Effector memory CD8-positive, alpha-beta T cell (primary cell): ENCODE results near the gene KIF5C.

ENCODE experiments used
- ATAC-seq: fragments of 150-1000 bp; cut with Tn5 transposase; replicated peaks from 2 replicates; pipeline ENCODE4 v1.10.0; 2021; ENCODE audit warnings: mild to moderate bottlenecking, moderate library complexity
- DNase-seq, 3 experiments: peaks; one replicate each; pipeline ENCODE4 v3.0.0; 2021
- H3K27ac Mint-ChIP-seq, 2 donors: one replicate each; pipeline ENCODE4 v1.8.0; 2022; ENCODE audit warnings: mild to moderate bottlenecking in 2 of 2, mixed read lengths in 2 of 2, moderate library complexity in 2 of 2
- H3K27me3 Mint-ChIP-seq, 2 donors: one replicate each; pipeline ENCODE4 v1.8.0; 2022; ENCODE audit warnings: mixed read lengths in 2 of 2
- H3K36me3 Mint-ChIP-seq: one replicate; pipeline ENCODE4 v1.8.0; 2022; ENCODE audit warnings: mild to moderate bottlenecking, moderate library complexity, mixed read lengths; ENCODE audit not compliant: insufficient read depth
- H3K4me1 Mint-ChIP-seq, 2 donors: one replicate each; pipeline ENCODE4 v1.8.0; 2022; ENCODE audit warnings: low read depth in 2 of 2, mixed read lengths in 2 of 2
- H3K4me3 Mint-ChIP-seq, 2 donors: one replicate each; pipeline ENCODE4 v1.8.0; 2022; ENCODE audit warnings: mild to moderate bottlenecking in 2 of 2, mixed read lengths in 2 of 2, moderate library complexity in 2 of 2
- H3K9me3 Mint-ChIP-seq, 2 donors: one replicate each; pipeline ENCODE4 v1.8.0; 2022; ENCODE audit warnings: mixed read lengths in 2 of 2

KIF5C gene

DNA sequence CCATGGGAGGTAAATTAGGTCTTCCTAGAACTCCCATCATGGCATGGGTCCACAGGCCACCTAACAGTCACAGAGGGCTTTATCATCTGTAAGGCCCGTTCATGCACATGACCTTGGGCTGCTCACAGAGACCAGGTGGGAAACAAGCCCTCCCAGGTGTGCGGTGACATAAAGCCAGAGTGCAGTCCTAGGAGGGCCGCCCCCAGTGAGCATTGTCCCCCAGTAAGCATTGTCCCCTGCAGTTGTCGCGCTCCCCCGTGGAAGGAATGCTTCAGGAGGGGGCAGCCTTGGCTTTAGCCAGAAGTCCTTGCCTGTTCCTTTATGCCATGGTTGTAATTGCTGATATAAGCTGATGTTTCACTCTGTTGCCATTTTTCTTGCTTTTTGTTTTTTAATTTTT is 121.8 kb downstream of the KIF5C start:
- peaks cover 16% of the 10 kb centered on the region for H3K36me3 Mint-ChIP-seq
- ATAC-seq, result no peak
- no peak overlapping the region for H3K27ac Mint-ChIP-seq
- H3K27me3 Mint-ChIP-seq, result peaks cover 0 to 21% of the 10 kb centered on the region in 2 donors
- H3K4me3 Mint-ChIP-seq, result no peak overlapping the region
- no peak for DNase-seq
- H3K4me1 Mint-ChIP-seq, result no peaks in the 10 kb centered on the region
- no peaks in the 10 kb centered on the region for H3K9me3 Mint-ChIP-seq

DNA sequence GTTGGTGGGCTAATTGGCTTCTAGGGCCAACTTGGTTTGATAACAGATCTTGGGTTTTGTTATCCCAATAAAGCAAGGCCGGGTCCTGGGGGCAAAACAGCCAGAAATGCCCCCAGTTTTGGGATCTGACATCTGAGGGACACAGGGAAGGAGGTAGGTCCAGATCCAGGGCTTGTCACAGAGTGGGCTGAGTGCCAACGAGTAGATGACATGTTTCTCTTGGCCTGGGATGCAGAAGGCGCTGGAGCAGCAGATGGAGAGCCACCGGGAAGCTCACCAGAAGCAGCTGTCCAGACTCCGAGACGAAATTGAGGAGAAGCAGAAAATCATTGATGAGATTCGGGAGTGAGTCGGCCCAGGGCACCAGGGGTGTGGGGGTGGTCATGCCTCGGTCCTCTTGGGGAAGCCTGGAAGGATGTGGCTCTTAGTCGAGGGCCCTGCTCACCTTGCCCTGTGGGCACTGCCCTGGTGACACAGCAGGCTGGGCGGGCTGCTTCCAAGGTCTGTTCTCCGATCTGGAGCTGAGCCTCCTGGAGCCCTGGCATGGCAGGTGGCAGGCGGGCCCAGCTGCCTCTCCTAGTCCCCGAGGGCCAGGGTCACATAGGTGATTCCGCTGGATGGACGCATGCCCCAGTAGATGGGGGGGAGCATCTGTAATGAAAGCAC is 123.3 kb downstream of the KIF5C start:
- Mint-ChIP-seq H3K4me3 (no peak overlapping the region), H3K27me3 (peaks cover 0 to 26% of the 10 kb centered on the region in 2 donors), H3K27ac (no peak overlapping the region), H3K4me1 (no peaks in the 10 kb centered on the region), H3K9me3 (no peaks in the 10 kb centered on the region), H3K36me3 (peaks cover 22% of the 10 kb centered on the region)
- DNase-seq, result no peak
- no peak for ATAC-seq

DNA sequence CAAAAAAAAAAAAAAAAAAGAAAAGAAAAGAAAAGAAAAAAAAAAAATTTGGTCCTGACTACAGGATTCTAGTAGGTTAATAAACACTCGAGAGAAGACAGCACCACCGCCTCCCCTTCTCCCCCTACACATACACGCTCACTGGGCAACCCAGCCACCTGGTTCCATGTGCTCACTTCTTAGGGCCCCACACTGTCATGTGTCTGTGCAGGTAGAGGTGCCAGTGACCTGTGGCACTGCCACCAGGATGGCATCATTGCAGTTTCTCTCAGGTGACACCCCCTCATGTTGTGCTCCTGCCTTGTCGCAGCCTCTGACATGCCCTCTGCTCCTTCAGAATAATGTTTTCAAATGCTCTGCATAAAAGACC is 123.8 kb downstream of the KIF5C start:
- Mint-ChIP-seq H3K4me3 (no peak overlapping the region), H3K9me3 (no peaks in the 10 kb centered on the region), H3K36me3 (peaks cover 23% of the 10 kb centered on the region), H3K27me3 (peaks cover 0 to 21% of the 10 kb centered on the region in 2 donors), H3K27ac (no peak overlapping the region), H3K4me1 (no peaks in the 10 kb centered on the region)
- DNase-seq (no peak), ATAC-seq (no peak)

DNA sequence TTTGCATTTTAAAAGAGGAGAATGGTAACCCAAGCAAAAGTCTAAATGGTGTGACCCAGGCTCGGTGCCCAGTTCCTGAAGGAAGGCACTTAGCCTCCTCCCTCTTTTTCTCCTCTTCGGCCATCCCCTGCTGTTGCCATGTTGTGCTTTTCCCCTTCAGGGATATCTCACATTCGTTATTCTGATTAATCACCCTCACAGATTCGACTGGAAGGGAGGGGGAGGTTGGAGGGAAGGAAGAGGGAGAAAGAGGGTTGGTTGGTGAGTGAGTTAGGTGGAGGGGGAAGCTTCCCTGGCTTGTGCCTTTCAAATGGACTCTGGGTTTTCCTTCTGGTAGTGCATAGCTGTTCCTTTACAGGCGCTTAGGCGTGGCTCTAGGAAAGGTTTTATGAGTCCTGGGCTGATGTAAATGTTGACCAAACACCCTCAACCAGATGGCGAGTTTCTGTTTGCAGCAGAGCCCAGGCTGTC is 124.5 kb downstream of the KIF5C start:
- ATAC-seq (no peak), DNase-seq (no peak)
- Mint-ChIP-seq H3K4me1 (no peaks in the 10 kb centered on the region), H3K27me3 (peaks cover 0 to 18% of the 10 kb centered on the region in 2 donors), H3K36me3 (peaks cover 27% of the 10 kb centered on the region), H3K4me3 (no peak overlapping the region), H3K9me3 (no peaks in the 10 kb centered on the region), H3K27ac (no peak overlapping the region)

DNA sequence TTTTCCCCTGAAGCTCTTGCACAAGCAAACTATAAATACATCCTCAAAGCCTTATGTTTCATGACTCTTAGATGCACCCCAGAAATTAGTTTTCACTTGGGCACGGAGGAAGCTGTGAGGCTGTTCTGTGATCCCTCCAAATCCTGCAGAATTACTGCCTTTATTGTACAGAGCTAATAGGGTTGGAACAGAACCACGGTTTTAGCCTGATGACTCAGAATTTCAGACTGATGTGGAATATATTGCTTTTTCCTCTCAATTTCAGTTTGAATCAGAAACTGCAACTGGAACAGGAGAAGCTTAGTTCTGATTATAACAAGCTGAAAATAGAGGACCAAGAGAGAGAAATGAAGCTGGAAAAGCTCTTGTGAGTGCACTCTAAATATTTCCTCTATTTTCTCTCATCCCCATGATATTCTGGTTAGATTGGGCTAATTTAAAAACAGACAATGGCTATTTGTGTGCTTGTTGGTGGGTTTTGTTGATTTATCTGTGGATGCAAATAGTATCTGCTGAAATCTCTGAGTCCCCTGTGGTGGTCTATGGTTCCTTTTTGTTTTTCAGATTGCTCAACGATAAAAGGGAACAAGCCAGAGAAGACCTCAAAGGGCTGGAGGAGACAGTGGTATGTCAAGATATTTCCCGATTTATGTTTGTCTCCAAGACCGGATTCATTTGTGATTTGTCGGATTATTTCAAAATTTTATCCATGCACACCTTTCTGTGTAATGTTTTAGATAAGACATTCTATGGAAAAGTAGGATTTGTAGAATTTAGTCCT is 125.3 kb downstream of the KIF5C start:
- H3K4me3 Mint-ChIP-seq, result no peak overlapping the region
- H3K4me1 Mint-ChIP-seq, result no peaks in the 10 kb centered on the region
- DNase-seq (no peak), ATAC-seq (no peak)
- no peak overlapping the region for H3K27ac Mint-ChIP-seq
- peaks cover 0 to 13% of the 10 kb centered on the region in 2 donors for H3K27me3 Mint-ChIP-seq
- H3K9me3 Mint-ChIP-seq, result no peaks in the 10 kb centered on the region
- H3K36me3 Mint-ChIP-seq, result peaks cover 24% of the 10 kb centered on the region

DNA sequence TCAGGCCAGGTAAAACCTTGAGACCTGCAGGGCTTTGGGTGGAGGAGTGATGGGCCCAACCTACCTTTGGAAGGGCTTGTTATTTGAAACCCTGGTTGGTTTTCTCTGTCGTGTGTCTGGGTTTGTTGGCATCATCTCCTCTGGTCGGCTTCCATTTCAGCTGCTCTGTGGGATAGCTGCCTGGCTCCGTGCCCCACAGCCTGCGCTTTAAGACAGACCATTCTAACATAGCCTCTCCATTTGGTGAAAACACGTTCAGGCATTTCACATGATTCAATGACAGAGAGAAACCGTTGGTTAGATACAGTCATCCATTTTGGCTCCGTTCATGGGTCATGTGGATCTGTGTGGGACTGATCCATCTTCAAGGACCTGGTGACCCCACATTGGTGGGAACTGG is 126.5 kb downstream of the KIF5C start:
- no peak for DNase-seq
- Mint-ChIP-seq H3K27ac (no peak overlapping the region), H3K27me3 (peaks cover 0 to 12% of the 10 kb centered on the region in 2 donors), H3K9me3 (no peaks in the 10 kb centered on the region), H3K4me1 (no peaks in the 10 kb centered on the region), H3K4me3 (no peak overlapping the region), H3K36me3 (peaks cover 24% of the 10 kb centered on the region)
- no peak for ATAC-seq

DNA sequence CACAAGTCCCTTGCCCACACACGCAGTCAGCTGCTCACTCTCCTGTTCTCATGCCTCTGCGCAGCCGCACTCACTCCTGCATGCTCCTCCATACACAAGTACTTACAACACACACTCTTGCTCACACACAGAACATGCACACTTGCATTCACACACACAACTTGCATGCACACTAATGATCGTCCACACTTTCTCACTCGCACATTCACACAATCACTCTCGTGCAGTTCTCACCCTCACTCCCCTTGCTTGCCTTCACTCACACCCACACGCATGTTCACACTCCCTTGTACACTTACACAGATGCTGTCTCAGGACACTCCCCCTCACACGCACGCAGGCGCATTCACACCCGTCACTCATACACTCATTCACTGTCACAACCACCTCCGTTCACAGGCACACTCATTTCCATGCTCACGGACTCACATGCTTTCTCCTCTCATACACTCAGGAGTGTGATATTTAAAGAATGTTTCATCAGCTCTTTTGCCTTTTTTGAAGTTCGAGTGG is 127.4 kb downstream of the KIF5C start:
- no peak overlapping the region for H3K27ac Mint-ChIP-seq
- H3K27me3 Mint-ChIP-seq, result peaks cover 0 to 12% of the 10 kb centered on the region in 2 donors
- ATAC-seq, result no peak
- no peaks in the 10 kb centered on the region for H3K4me1 Mint-ChIP-seq
- no peak for DNase-seq
- no peak overlapping the region for H3K4me3 Mint-ChIP-seq
- no peaks in the 10 kb centered on the region for H3K9me3 Mint-ChIP-seq
- peaks cover 24% of the 10 kb centered on the region for H3K36me3 Mint-ChIP-seq

DNA sequence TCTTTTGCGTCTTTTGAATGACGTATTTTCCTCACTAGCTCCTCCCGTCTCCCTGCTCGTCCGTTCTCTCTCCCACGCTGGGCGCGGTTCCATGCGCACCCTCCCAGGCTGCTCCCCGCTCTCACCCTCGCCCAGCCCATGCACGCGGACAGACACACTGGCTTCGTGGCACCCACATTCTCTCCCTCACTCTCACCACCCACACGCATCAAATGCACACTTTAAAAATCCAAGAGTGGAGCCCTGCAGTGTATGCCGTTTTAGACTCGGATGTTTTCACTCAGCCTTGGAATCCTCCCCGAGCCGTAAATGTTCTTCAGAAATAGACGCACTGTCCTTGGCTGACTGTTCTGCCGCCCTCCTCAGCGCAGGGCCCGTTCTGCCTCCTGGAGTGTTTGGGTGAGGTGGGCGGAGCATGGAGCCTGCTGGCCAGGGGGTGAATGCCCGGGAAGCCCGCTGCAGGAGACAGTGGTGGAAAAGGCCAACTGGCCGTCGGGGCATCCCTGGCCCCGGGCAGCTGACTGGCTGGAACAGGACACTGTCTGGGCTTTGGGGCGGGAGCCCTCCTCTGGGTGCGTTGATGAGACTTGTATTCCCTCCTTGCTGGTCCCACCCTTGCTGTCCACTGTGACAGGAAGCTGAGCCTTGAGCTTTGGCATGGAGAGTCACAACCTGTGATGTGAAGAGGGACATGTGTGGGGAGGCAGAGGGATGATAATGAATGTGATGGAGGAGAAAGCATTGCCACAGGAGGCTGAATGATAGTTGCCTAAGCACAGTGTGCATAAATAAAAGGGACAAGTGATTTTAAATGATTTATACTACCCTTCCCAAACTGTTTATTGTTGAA is 128.1 kb downstream of the KIF5C start:
- Mint-ChIP-seq H3K9me3 (no peaks in the 10 kb centered on the region), H3K4me3 (no peak overlapping the region), H3K27ac (no peak overlapping the region), H3K4me1 (no peaks in the 10 kb centered on the region), H3K36me3 (peaks cover 22% of the 10 kb centered on the region), H3K27me3 (peaks cover 0 to 6% of the 10 kb centered on the region in 2 donors)
- DNase-seq, result no peak
- ATAC-seq, result no peak

DNA sequence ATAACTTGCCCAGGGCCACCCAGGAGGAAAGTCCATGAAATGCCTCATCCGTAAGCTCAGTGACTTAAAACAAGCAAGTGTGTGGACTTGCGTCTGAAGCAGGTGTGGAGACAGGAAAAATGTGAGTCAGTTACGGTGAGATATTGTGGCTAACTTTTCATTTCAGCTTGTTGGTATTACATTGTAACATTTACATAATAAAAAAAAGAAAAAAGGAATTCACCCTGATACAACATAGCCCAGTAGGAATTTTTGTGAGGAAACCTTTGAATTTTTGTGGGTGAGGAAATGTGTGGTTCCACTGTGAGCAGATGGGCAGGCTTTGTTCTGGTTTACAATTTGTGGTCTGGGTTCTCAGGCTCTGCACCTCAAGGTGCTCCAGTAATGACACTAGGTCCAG is 129.8 kb downstream of the KIF5C start:
- ATAC-seq (no peak), DNase-seq (no peak)
- no peaks in the 10 kb centered on the region for H3K9me3 Mint-ChIP-seq
- H3K4me3 Mint-ChIP-seq, result no peak overlapping the region
- H3K4me1 Mint-ChIP-seq, result no peaks in the 10 kb centered on the region
- H3K36me3 Mint-ChIP-seq, result peaks cover 17% of the 10 kb centered on the region
- H3K27me3 Mint-ChIP-seq, result peaks cover 0 to 5% of the 10 kb centered on the region in 2 donors
- no peak overlapping the region for H3K27ac Mint-ChIP-seq

DNA sequence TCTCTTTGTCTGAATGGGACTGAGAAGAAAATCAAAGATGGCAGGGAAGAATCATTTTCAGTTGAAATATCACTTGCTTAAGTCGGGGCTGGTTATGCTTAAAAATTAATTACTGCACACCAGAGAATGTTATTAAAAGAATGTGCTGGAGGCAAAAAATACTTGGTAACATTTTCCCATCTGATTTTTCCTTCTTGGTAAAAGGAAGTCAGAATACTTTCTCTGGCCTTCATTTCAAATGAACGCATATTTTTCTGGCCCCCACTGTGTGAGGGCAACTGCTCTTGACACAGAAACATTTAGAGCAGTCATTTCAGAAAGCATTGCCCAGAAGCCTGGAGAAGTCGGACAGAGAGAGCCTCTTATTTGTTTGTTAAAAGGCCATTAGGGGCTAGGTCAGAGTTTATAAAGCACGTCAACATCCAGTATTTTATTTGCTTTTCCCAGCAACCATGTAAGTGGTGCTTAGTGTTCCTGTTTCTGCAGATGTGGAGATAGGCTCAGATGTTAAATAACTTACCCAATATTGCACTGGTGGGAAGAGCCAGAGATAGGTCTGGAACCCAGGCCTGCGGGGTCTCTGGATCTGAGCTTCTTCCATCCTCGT is 130.5 kb downstream of the KIF5C start:
- peaks cover 0 to 5% of the 10 kb centered on the region in 2 donors for H3K27me3 Mint-ChIP-seq
- H3K27ac Mint-ChIP-seq, result no peak overlapping the region
- H3K4me3 Mint-ChIP-seq, result no peak overlapping the region
- no peaks in the 10 kb centered on the region for H3K4me1 Mint-ChIP-seq
- H3K9me3 Mint-ChIP-seq, result no peaks in the 10 kb centered on the region
- no peak for DNase-seq
- no peak for ATAC-seq
- H3K36me3 Mint-ChIP-seq, result peaks cover 20% of the 10 kb centered on the region

DNA sequence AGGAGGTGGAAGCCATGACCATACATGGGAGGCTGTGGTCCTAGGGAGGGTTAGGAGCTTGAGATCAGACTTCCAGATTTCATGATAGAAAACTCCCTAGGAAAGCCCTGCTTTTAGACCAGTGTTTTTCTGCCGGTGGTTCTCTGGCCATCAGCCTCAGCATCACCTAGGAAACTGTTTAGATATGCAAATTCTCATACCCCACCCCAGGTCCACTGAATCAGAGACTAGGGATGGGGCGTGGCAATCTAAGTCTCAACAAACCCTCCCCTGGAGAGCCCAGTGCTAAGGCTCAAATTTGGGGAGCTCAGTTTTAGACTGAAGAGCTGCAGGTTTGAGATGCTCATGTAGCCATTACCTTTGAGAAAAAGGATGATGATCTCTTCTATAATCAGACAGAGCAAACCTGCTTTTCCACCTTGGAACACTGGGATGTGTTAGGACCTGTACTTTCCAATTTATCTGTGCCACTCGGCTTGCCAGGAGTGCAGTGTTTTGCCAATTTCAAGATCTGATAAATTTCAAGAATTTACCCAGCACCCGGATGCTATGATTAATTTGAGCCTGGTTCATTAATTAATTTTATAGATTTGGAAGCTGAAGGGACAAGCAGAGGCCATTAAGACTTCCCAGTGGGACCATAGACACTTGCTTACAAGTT is 132.0 kb downstream of the KIF5C start:
- no peaks in the 10 kb centered on the region for H3K9me3 Mint-ChIP-seq
- DNase-seq, result no peak
- no peak for ATAC-seq
- H3K27me3 Mint-ChIP-seq, result peaks cover 0 to 5% of the 10 kb centered on the region in 2 donors
- no peak overlapping the region for H3K27ac Mint-ChIP-seq
- no peaks in the 10 kb centered on the region for H3K4me1 Mint-ChIP-seq
- H3K4me3 Mint-ChIP-seq, result no peak overlapping the region
- H3K36me3 Mint-ChIP-seq, result peaks cover 28% of the 10 kb centered on the region

DNA sequence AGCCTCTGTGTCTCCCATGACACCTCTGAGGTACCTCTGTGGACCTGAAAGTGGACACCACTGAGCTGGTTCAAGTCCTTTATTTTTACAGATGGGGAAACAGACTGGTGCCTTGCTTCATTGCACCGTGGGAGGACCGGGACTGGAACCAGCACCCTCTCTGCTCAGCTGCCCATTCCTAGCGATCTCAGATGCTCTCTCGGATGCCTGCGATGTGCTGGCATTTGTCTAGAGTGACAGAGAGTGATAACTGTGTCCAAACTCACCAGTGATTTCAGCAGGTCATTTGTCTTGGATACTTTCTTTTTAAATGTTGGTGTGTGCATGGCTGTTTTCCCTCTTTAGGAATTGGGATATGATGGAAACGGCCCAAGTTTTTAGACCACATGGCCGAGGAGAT is 133.4 kb downstream of the KIF5C start:
- no peaks in the 10 kb centered on the region for H3K4me1 Mint-ChIP-seq
- H3K27me3 Mint-ChIP-seq, result no peaks in the 10 kb centered on the region
- no peak overlapping the region for H3K27ac Mint-ChIP-seq
- ATAC-seq (no peak), DNase-seq (no peak)
- no peaks in the 10 kb centered on the region for H3K9me3 Mint-ChIP-seq
- H3K4me3 Mint-ChIP-seq, result no peak overlapping the region
- H3K36me3 Mint-ChIP-seq, result peaks cover 27% of the 10 kb centered on the region
